Peyer's patch (tissue), 4 donors: ENCODE data around the gene TNFRSF1A.

Source experiments
- CTCF ChIP-seq, 6 experiments: fragments of 450-650 bp in 4 of 6; fragments of 200-600 bp in 2 of 6; sonication (generic) in 1 of 6; IDR thresholded peaks; one replicate each; pipeline ENCODE4 v1.5.1; 2017 to 2019; ENCODE audit warnings: antibody characterized with exemption in 6 of 6, mild to moderate bottlenecking in 3 of 6, moderate library complexity in 1 of 6
- POLR2A ChIP-seq, 2 donors: fragments of 450-650 bp; IDR thresholded peaks; one replicate each; pipeline ENCODE4 v1.5.1; 2017; ENCODE audit warnings: antibody characterized with exemption in 2 of 2, mild to moderate bottlenecking in 2 of 2, moderate library complexity in 2 of 2

GRCh38 chr12:6356374-6356820 is 14.5 kb upstream of the TNFRSF1A start:
- no peak for TF ChIP-seq CTCF (IDR thresholded peaks at IDR 0.05)
- TF ChIP-seq POLR2A (IDR thresholded peaks at IDR 0.05) = no peak
